Activated CD8-positive, alpha-beta memory T cell treated with anti-CD3 and anti-CD28 coated beads, Interleukin-2, amount 10 ng/mL, durations not matched to agents 7 days and 5 days (primary cell): ENCODE measurements around the gene C1orf52. TPM values are rescaled to one million over a fixed set of nuclear protein-coding genes. Genes with fewer than 3 reads are reported as not detected.
A peak's percentile ranks its signal among the peaks of the same experiment; 100 is the strongest.

ENCODE experiments used
- ATAC-seq: fragments of 150-1000 bp; cut with Tn5 transposase; one replicate; pipeline ENCODE4 v1.10.0; 2021; ENCODE audit warnings: moderate library complexity
- CTCF ChIA-PET: fragments of 350-600 bp; sonication (Branson Sonifier 250); formaldehyde crosslinking; loops from one replicate; lab custom pipeline; 2021; ENCODE audit warnings: antibody characterized with exemption; lab: Charles Lee
- DNase-seq: peaks from one replicate; pipeline ENCODE4 v3.0.0-alpha.2; 2020
- H3K27ac Mint-ChIP-seq: one replicate; pipeline ENCODE4 v1.8.0; 2021; ENCODE audit warnings: mild to moderate bottlenecking, mixed read lengths
- H3K27me3 Mint-ChIP-seq: one replicate; pipeline ENCODE4 v1.8.0; 2021; ENCODE audit warnings: mixed read lengths
- H3K36me3 Mint-ChIP-seq: one replicate; pipeline ENCODE4 v1.8.0; 2021; ENCODE audit warnings: mild to moderate bottlenecking, mixed read lengths
- H3K4me1 Mint-ChIP-seq: one replicate; pipeline ENCODE4 v1.8.0; 2021; ENCODE audit warnings: mixed read lengths
- H3K4me3 Mint-ChIP-seq: one replicate; pipeline ENCODE4 v1.8.0; 2021; ENCODE audit warnings: mild to moderate bottlenecking, moderate library complexity, mixed read lengths
- H3K9me3 Mint-ChIP-seq: one replicate; pipeline ENCODE4 v1.8.0; 2022; ENCODE audit warnings: low read depth, mixed read lengths
- total RNA-seq, 2 experiments: library from RNA; stranded (reverse); gene quantifications; one replicate each; pipeline ENCODE4 v1.2.3, GENCODE V29; 2021

Gene C1orf52
- total RNA-seq, 2 experiments from 2014 or later = 23.5 to 28.7 TPM

DNA sequence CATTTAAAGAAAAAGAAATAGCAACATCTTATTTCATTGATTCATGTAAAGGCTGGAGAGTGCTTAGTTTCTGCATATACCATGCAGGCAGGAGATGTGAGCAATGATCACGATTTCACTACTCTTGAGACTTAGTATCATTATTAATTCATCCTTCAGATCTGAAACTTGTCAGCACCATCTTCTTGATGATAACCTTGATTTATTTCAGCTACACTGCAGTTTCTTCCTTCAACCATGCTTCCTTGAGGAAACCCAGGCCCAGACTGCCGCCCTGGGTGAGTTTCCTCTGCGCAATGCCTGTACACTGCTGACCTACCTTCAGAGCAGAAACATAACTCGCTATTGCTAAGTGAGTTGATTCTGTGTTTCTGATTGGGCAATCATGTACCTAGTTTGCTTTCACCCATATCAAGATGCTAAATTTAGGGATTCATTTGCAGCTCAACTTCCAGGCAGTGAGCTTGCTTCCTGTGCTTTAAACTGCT, 30.4 kb upstream of the C1orf52 start:
- Mint-ChIP-seq H3K27ac (no peak overlapping the region), H3K9me3 (no peaks in the 10 kb centered on the region), H3K4me3 (no peak overlapping the region), H3K27me3 (peaks cover 57% of the 10 kb centered on the region), H3K36me3 (no peaks in the 10 kb centered on the region), H3K4me1 (peaks cover 4% of the 10 kb centered on the region)
- ATAC-seq (no peak), DNase-seq (no peak)
- CTCF ChIA-PET = no interaction called here

GRCh38 chr1:85289207-85289847, 29.9 kb upstream of the C1orf52 start:
- Mint-ChIP-seq H3K4me3 (no peak overlapping the region), H3K27ac (no peak overlapping the region), H3K9me3 (no peaks in the 10 kb centered on the region), H3K4me1 (peaks cover 4% of the 10 kb centered on the region), H3K27me3 (peaks cover 56% of the 10 kb centered on the region), H3K36me3 (no peaks in the 10 kb centered on the region)
- CTCF ChIA-PET = no interaction called here
- DNase-seq (no peak), ATAC-seq (no peak)

- CTCF ChIA-PET = no interaction called here
- Mint-ChIP-seq H3K27me3 (peaks cover 52% of the 10 kb centered on the region), H3K4me3 (no peak overlapping the region), H3K36me3 (no peaks in the 10 kb centered on the region), H3K4me1 (peaks cover 5% of the 10 kb centered on the region), H3K9me3 (no peaks in the 10 kb centered on the region), H3K27ac (no peak overlapping the region)
- no peak for DNase-seq
- ATAC-seq = no peak
These were observed 24.7 kb upstream of the C1orf52 start for GRCh38 chr1:85284202-85284601.

DNA sequence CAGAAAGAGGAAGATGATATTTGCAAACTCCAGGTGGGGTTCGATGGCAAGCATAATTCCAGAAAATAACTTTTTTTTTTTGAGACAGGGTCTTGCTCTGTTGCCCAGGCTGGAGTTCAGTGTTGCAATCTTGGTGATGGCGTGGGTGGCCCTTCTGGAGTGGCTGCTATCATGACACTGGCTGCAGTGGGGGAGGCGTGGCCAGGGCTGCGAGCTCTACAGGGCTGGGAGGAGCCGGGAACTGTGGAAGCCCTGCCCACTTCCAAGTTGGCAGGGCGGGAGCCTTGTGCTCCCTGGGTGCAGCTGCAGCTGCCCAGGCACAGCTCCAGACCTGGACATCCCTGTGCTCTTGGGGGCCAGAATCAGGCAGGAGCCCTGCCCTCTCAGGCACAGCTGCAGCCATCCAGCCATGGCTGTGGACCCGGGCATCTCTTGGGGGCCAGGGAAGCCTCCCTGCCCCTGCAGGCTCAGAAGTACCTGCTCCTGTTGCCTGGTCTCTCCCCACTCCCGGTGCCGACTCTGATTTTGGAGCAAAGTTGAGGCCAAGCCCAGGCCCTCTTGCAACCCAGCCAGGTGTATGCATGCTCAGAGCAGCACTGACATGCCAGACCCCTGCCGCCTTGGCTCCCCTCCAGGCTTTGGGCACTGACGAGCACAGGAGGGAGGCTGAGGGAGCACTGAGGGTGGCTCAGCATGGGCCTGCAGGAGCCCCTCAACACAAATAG, 24.2 kb upstream of the C1orf52 start:
- H3K9me3 Mint-ChIP-seq = no peaks in the 10 kb centered on the region
- no peak overlapping the region for H3K27ac Mint-ChIP-seq
- H3K4me3 Mint-ChIP-seq = no peak overlapping the region
- no peak for ATAC-seq
- CTCF ChIA-PET = no interaction called here
- peaks cover 57% of the 10 kb centered on the region for H3K27me3 Mint-ChIP-seq
- no peaks in the 10 kb centered on the region for H3K36me3 Mint-ChIP-seq
- DNase-seq = no peak
- H3K4me1 Mint-ChIP-seq = peaks cover 10% of the 10 kb centered on the region

DNA sequence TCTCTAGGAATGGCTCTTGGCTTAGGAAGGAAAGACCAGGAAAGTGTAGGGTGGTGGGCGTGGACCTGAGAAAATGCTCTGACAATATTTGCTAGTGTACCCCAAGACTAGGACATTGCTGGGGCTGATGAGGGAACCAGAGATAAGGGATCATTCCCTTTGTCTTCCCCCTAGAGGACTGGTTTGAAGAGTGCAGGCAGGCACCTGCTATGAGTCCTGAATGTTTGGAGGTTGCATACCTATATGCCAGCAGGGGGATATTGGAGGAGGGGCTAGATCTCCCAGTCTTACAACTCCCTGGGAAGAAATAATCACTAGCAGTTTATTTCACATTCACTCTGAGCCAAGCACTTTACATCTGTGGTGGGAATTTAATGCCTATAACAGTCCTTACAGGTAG, 23.0 kb upstream of the C1orf52 start:
- no peak overlapping the region for H3K4me3 Mint-ChIP-seq
- ATAC-seq (no peak), DNase-seq (no peak)
- H3K4me1 Mint-ChIP-seq = peaks cover 15% of the 10 kb centered on the region
- H3K27me3 Mint-ChIP-seq = peaks cover 57% of the 10 kb centered on the region
- H3K27ac Mint-ChIP-seq = no peak overlapping the region
- no peaks in the 10 kb centered on the region for H3K36me3 Mint-ChIP-seq
- no peaks in the 10 kb centered on the region for H3K9me3 Mint-ChIP-seq
- CTCF ChIA-PET = no interaction called here

- peaks cover 20% of the 10 kb centered on the region for H3K4me1 Mint-ChIP-seq
- CTCF ChIA-PET = interaction anchor here (1.2 to 1.9 kb wide), 3 partner anchors 17 to 335 kb away, joined by 3 to 7 read pairs (median 4); partner anchors contain the start of gene C1orf52
- no peak for DNase-seq
These were observed 21.2 kb upstream of the C1orf52 start for GRCh38 chr1:85280636-85281035.

DNA sequence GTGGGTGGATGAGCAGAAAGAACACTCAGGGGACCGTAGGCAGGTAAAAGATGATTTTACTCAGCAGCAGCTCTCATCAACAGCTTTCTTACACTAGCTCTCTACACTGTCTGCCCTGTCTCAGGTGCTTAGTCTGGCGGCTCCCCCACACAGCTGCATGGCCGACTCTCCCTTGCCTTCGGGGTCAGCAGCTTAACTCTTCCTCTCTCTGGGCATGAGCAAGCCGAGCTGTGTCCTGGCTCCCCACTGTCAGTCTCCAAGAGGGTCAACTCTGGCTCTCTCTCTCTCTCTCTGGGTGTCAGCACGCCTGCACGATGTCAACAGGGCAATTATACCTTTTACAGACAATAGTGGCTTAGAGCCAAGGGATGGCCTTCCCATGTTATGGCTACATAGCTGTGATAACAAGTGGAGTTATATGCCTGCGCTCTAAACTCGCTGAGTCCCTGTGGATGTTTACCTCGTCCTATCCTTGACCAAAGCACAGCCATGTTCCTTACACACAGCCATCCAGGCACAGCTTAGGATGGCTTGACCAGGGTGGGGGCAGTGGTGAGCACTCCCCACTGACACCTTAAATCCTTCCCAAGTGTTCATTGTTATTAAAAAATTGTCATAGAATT, 20.1 kb upstream of the C1orf52 start:
- ATAC-seq = no peak
- H3K4me3 Mint-ChIP-seq = no peak overlapping the region
- CTCF ChIA-PET = no interaction called here
- H3K9me3 Mint-ChIP-seq = no peaks in the 10 kb centered on the region
- DNase-seq = no peak
- peaks cover 30% of the 10 kb centered on the region for H3K4me1 Mint-ChIP-seq
- peaks cover 3% of the 10 kb centered on the region for H3K36me3 Mint-ChIP-seq
- peaks cover 47% of the 10 kb centered on the region for H3K27me3 Mint-ChIP-seq
- H3K27ac Mint-ChIP-seq = no peak overlapping the region

More at GRCh38 chr1:85280636-85281035, 21.2 kb upstream of the C1orf52 start:
- Mint-ChIP-seq H3K27me3 (peaks cover 50% of the 10 kb centered on the region), H3K9me3 (no peaks in the 10 kb centered on the region), H3K4me3 (no peak overlapping the region), H3K27ac (no peak overlapping the region), H3K36me3 (no peaks in the 10 kb centered on the region)
- no peak for ATAC-seq

- peak; percentile 70 for DNase-seq
- no peak overlapping the region for H3K4me3 Mint-ChIP-seq
- peaks cover 7% of the 10 kb centered on the region for H3K36me3 Mint-ChIP-seq
- ATAC-seq = no peak
- CTCF ChIA-PET = no interaction called here
- H3K4me1 Mint-ChIP-seq = peaks cover 37% of the 10 kb centered on the region
- H3K27ac Mint-ChIP-seq = no peak overlapping the region
- H3K27me3 Mint-ChIP-seq = peaks cover 45% of the 10 kb centered on the region
- H3K9me3 Mint-ChIP-seq = no peaks in the 10 kb centered on the region
These were observed 19.4 kb upstream of the C1orf52 start for GRCh38 chr1:85278853-85279314.

GRCh38 chr1:85277802-85278201, 18.3 kb upstream of the C1orf52 start:
- Mint-ChIP-seq H3K27ac (no peak overlapping the region), H3K4me3 (no peak overlapping the region)

DNA sequence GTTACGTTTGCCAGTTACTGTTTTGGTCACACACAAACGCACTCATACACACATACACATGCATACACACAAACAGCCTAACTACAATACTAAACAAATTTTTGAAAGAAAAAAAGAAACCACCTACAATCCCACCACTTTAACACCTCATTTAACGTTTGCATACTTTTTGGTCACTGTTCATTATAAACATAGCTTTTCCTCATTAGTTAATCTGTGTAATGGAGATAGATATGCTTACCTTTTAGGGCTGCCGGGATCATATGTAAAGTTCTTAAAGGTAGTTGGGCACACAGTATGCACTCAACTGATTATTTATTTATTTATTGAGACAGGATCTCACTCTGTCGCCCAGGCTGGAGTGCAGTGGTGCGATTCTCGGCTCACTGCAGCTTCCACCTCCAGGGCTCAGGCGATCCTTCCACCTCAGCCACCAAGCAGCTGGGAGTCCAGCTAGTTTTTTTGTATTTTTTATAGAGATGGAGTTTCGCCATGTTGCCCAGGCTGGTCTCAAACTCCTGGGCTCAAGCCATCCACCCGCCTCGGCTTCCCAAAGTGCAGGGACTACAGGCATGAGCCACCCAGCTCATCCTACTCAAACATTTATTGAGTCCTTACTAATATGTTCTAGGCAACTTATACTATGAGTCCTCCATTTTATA, 17.6 kb upstream of the C1orf52 start:
- ATAC-seq = no peak
- no peak for DNase-seq
- no peaks in the 10 kb centered on the region for H3K9me3 Mint-ChIP-seq
- peak overlapping the region; percentile 85 for H3K4me3 Mint-ChIP-seq
- peaks cover 33% of the 10 kb centered on the region for H3K27me3 Mint-ChIP-seq
- CTCF ChIA-PET = interaction anchor here (0.6 to 3.1 kb wide), 10 partner anchors 8 to 495 kb away, joined by 3 to 36 read pairs (median 4); partner anchors contain the start of gene C1orf52
- peak overlapping the region; percentile 88 for H3K27ac Mint-ChIP-seq
- peaks cover 18% of the 10 kb centered on the region for H3K36me3 Mint-ChIP-seq
- H3K4me1 Mint-ChIP-seq = peaks cover 49% of the 10 kb centered on the region

More at GRCh38 chr1:85277802-85278201, 18.3 kb upstream of the C1orf52 start:
- Mint-ChIP-seq H3K9me3 (no peaks in the 10 kb centered on the region), H3K36me3 (peaks cover 17% of the 10 kb centered on the region), H3K27me3 (peaks cover 39% of the 10 kb centered on the region), H3K4me1 (peaks cover 48% of the 10 kb centered on the region)
- no peak for DNase-seq
- CTCF ChIA-PET = interaction anchor here (1.4 to 3.1 kb wide), 4 partner anchors 16 to 23 kb away, joined by 4 to 36 read pairs (median 12); partner anchors contain the start of gene C1orf52
- no peak for ATAC-seq

GRCh38 chr1:85276215-85276977, 16.9 kb upstream of the C1orf52 start, which contains the start of gene BCL10:
Gene BCL10 (minus strand): TSS chr1:85276632. CDS start chr1:85276352, 280 bp downstream.
- CTCF ChIA-PET = interaction anchor here (0.6 to 3.1 kb wide), 11 partner anchors 9 to 494 kb away, joined by 3 to 36 read pairs (median 4); partner anchors contain the start of genes C1orf52 and MCOLN3
- Mint-ChIP-seq H3K4me3 (peak within 1 kb of the TSS; percentile 85), H3K9me3 (no peaks in the 10 kb centered on the region), H3K4me1 (peaks cover 49% of the 10 kb centered on the region), H3K27me3 (peaks cover 27% of the 10 kb centered on the region), H3K27ac (peak within 1 kb of the TSS; percentile 88), H3K36me3 (peaks cover 20% of the 10 kb centered on the region)
- DNase-seq (peak; percentile 99), ATAC-seq (peak; percentile 98)

- peak overlapping the region; percentile 88 for H3K27ac Mint-ChIP-seq
- DNase-seq (no peak), ATAC-seq (no peak)
- peak overlapping the region; percentile 85 for H3K4me3 Mint-ChIP-seq
- no peaks in the 10 kb centered on the region for H3K9me3 Mint-ChIP-seq
- H3K27me3 Mint-ChIP-seq = peaks cover 20% of the 10 kb centered on the region
- H3K4me1 Mint-ChIP-seq = peaks cover 49% of the 10 kb centered on the region
- H3K36me3 Mint-ChIP-seq = peaks cover 26% of the 10 kb centered on the region
- CTCF ChIA-PET = interaction anchor here (1.0 to 3.1 kb wide), 8 partner anchors 10 to 493 kb away, joined by 3 to 36 read pairs (median 4); partner anchors contain the start of genes C1orf52 and MCOLN3
These were observed 16.3 kb upstream of the C1orf52 start for GRCh38 chr1:85275701-85276214.
